K562 (cell line): ENCODE measurements around the gene GRK3. TPM values are rescaled to one million over a fixed set of nuclear protein-coding genes. Genes with fewer than 3 reads are reported as not detected.

Experiments
- ATAC-seq: fragments of 200-7000 bp; cut with Tn5 transposase; 3 replicates; pipeline ENCODE4 v1.9.1; 2020; ENCODE audit warnings: moderate library complexity
- BruUV-seq: library from RNA; stranded (reverse); fragments of 400-500 nt; replicated peaks from 2 replicates; lab custom pipeline; 2021; lab: Mats Ljungman, UMichigan
- CTCF ChIA-PET: fragments of 300-600 bp; formaldehyde crosslinking; extraction: SDS; loops from one replicate; lab custom pipeline; 2021; ENCODE audit warnings: low intra/inter-chr PET ratio; lab: Yijun Ruan, JAX
- POLR2A ChIA-PET: fragments of 300-600, 350-650 bp; sonication (Branson Sonifier 250); formaldehyde crosslinking; extraction: SDS; loops from one replicate; lab custom pipeline; 2021; ENCODE audit warnings: antibody characterized with exemption, inconsistent platforms; lab: Yijun Ruan, JAX
- DNase-seq, 4 experiments: peaks; one replicate each; pipeline versions ENCODE4 v3.0.0 to v3.0.0-alpha.2; 2011 to 2018; ENCODE audit warnings: low spot score in 3 of 4, mixed read lengths in 3 of 4; ENCODE audit errors: extremely low read depth in 1 of 4
- FAIRE-seq: peaks from 2 replicates; lab custom pipeline; 2011; peaks lifted over from hg19 to GRCh38; lab: Jason Lieb, UNC
- H2AFZ ChIP-seq: 2 replicates; pipeline ENCODE4 v1.6.0; 2011; ENCODE audit warnings: low read depth, low read length, control low read depth, inconsistent platforms
- H3K27ac ChIP-seq: fragments of 200-600 bp; 3 replicates; pipeline ENCODE4 v1.8.0; 2011; ENCODE audit warnings: low read depth, mild to moderate bottlenecking, control low read depth, inconsistent platforms, low read length, moderate library complexity, mixed read lengths; ENCODE audit errors: extremely low read depth
- H3K27me3 ChIP-seq, 2 experiments: fragments of 300-600 bp in 1 of 2; 2 replicates in 1 of 2; 3 replicates in 1 of 2; pipeline versions ENCODE4 v1.6.0 to v1.8.0; 2011; ENCODE audit warnings: inconsistent platforms in 2 of 2, low read length in 2 of 2, mild to moderate bottlenecking in 1 of 2, mixed read lengths in 1 of 2, moderate library complexity in 1 of 2; ENCODE audit not compliant: control insufficient read depth in 2 of 2, insufficient read depth in 2 of 2
- H3K36me3 ChIP-seq: fragments of 300-600 bp; 3 replicates; pipeline ENCODE4 v1.8.0; 2011; ENCODE audit warnings: mild to moderate bottlenecking, low read length, inconsistent platforms; ENCODE audit not compliant: control insufficient read depth, insufficient read depth
- H3K4me1 ChIP-seq, 2 experiments: fragments of 200-600 bp in 1 of 2; replicated peaks in 1 of 2; 2 replicates in 1 of 2; 3 replicates in 1 of 2; pipeline versions ENCODE4 v1.5.1 to v1.8.0; 2011; ENCODE audit warnings: inconsistent platforms in 2 of 2, low read length in 2 of 2, mild to moderate bottlenecking in 1 of 2, mixed read lengths in 1 of 2, moderate library complexity in 1 of 2; ENCODE audit not compliant: control insufficient read depth in 2 of 2, insufficient read depth in 2 of 2
- H3K4me2 ChIP-seq: 2 replicates; pipeline ENCODE4 v1.6.1; 2011; ENCODE audit warnings: low read length, control low read depth, inconsistent platforms, mixed read lengths; ENCODE audit not compliant: insufficient read depth
- H3K4me3 ChIP-seq: fragments of 200-600 bp; sonication (generic), shearing (Covaris generic); 2 replicates; pipeline ENCODE4 v1.5.1; 2016; ENCODE audit warnings: control low read depth, inconsistent platforms
- H3K79me2 ChIP-seq: fragments of 200-600 bp; 3 replicates; pipeline ENCODE4 v1.8.0; 2011; ENCODE audit warnings: low read length, inconsistent platforms; ENCODE audit not compliant: control insufficient read depth, insufficient read depth
- H3K9ac ChIP-seq, 2 experiments: 2 replicates each; pipeline versions ENCODE4 v1.6.0 to v1.6.1; 2011; ENCODE audit warnings: low read depth in 2 of 2, low read length in 2 of 2, control low read depth in 1 of 2, inconsistent platforms in 1 of 2, mild to moderate bottlenecking in 1 of 2, mixed read lengths in 1 of 2; ENCODE audit not compliant: insufficient read depth in 1 of 2
- H3K9me1 ChIP-seq: one replicate; pipeline ENCODE4 v1.6.0; 2011; ENCODE audit warnings: inconsistent platforms, mild to moderate bottlenecking, low read length, moderate library complexity; ENCODE audit not compliant: control insufficient read depth, insufficient read depth
- H3K9me3 ChIP-seq: replicated peaks from 2 replicates; pipeline ENCODE4 v1.5.1; 2011; ENCODE audit warnings: low read depth, low read length, inconsistent platforms; ENCODE audit not compliant: control insufficient read depth, insufficient read depth
- H4K20me1 ChIP-seq: replicated peaks from 2 replicates; pipeline ENCODE4 v1.6.1; 2011; ENCODE audit warnings: low read length, inconsistent platforms, mixed read lengths; ENCODE audit not compliant: control insufficient read depth, insufficient read depth
- ATF4 ChIP-seq: fragments of 450-650 bp; formaldehyde crosslinking; IDR thresholded peaks from 2 replicates; pipeline ENCODE4 v1.4.0; 2022; ENCODE audit warnings: mild to moderate bottlenecking, moderate library complexity
- BRCA1 ChIP-seq, 2 experiments: fragments of 450-650 bp in 1 of 2; sonication (generic) in 1 of 2; formaldehyde crosslinking in 1 of 2; IDR thresholded peaks; 2 replicates each; pipeline versions ENCODE4 v1.5.0 to v1.6.1; 2017 to 2020; ENCODE audit warnings: mild to moderate bottlenecking in 1 of 2, missing genetic modification reagents in 1 of 2
- DNMT1 ChIP-seq: fragments of 450-650 bp; IDR thresholded peaks from 2 replicates; pipeline ENCODE4 v1.6.1; 2016; ENCODE audit warnings: antibody characterized with exemption, mild to moderate bottlenecking
- GTF2A2 ChIP-seq: IDR thresholded peaks from 2 replicates; pipeline ENCODE4 v1.6.1; 2016; ENCODE audit warnings: mild to moderate bottlenecking, missing genetic modification characterization, missing compliant biosample characterization
- GTF2F1 ChIP-seq: IDR thresholded peaks from 2 replicates; pipeline ENCODE4 v1.6.1; 2011; ENCODE audit warnings: low read depth, low read length, improper control_type of control experiment
- KLF6 ChIP-seq: fragments of 250-450 bp; sonication (Bioruptor Pico); IDR thresholded peaks from 2 replicates; pipeline ENCODE4 v1.4.0; 2020; ENCODE audit warnings: mild to moderate bottlenecking, moderate library complexity, borderline replicate concordance
- MECOM ChIP-seq: fragments of 250-450 bp; sonication (Bioruptor Pico); IDR thresholded peaks from 2 replicates; pipeline ENCODE4 v1.8.0; 2022; ENCODE audit warnings: inconsistent platforms
- NR4A1 ChIP-seq, 2 experiments: fragments of 250-450 bp in 1 of 2; fragments of 450-650 bp in 1 of 2; sonication (Bioruptor Pico) in 1 of 2; IDR thresholded peaks; 2 replicates each; pipeline versions ENCODE4 v1.4.0 to v1.6.1; 2016 to 2020; ENCODE audit warnings: mild to moderate bottlenecking in 2 of 2, missing compliant biosample characterization in 1 of 2, missing genetic modification characterization in 1 of 2, moderate library complexity in 1 of 2
- PHTF2 ChIP-seq: fragments of 250-450 bp; sonication (Bioruptor Pico); IDR thresholded peaks from 2 replicates; pipeline ENCODE4 v1.5.0; 2021; ENCODE audit warnings: mild to moderate bottlenecking
- TSC22D4 ChIP-seq: fragments of 450-650 bp; IDR thresholded peaks from 2 replicates; pipeline ENCODE4 v1.6.1; 2016; ENCODE audit warnings: missing genetic modification characterization, missing biosample characterization, control low read depth
- XRCC4 ChIP-seq: IDR thresholded peaks from one replicate; pipeline ENCODE4 v1.6.1; 2011; ENCODE audit not compliant: insufficient read depth, insufficient read length; ENCODE audit errors: extremely low read depth
- WGBS: fragments of 100-300 bp; shearing (Covaris generic); methylation state at CpG from one replicate; pipeline ENCODE4 v1.1.6; 2016; ENCODE audit warnings: low coverage, mixed read lengths; ENCODE audit not compliant: insufficient coverage; ENCODE audit errors: missing lambda C conversion rate; 5-methylcytosine and 5-hydroxymethylcytosine counted together
- in situ Hi-C: fragments of 300-500 bp; cut with MboI; formaldehyde crosslinking; loops from 4 replicates; pipeline ENCODE4 v1.15.0; 2018; ENCODE audit warnings: inconsistent platforms, mixed read lengths
- intact Hi-C: fragments of 100-400 bp; cut with micrococcal nuclease; formaldehyde crosslinking; loops from 2 replicates; pipeline ENCODE4 v1.14.2; 2022
- polyA plus RNA-seq, 8 experiments: library from polyadenylated mRNA; depleted of rRNA in 4 of 8; stranded (reverse) in 5 of 8; unstranded in 3 of 8; fragments of >200 nt; fragmentation: Nextera tagmentation in 2 of 8; fragmentation: Illumina TruSeq in 1 of 8; extraction: Ambion mirVana in 2 of 8; extraction: Trizol in 1 of 8; gene quantifications; 2 replicates each; pipeline versions ENCODE4 v1.2.1 to v1.2.3, GENCODE V29; 2011 to 2014; ENCODE audit warnings: inconsistent platforms in 1 of 8, missing spikeins in 1 of 8
- total RNA-seq, 7 experiments: library from RNA; depleted of rRNA in 6 of 7; stranded (reverse); fragments of >200 nt in 6 of 7; fragmentation: Illumina TruSeq in 2 of 7; extraction: Trizol in 2 of 7; gene quantifications; 2 replicates each; pipeline versions ENCODE4 v1.2.1 to v1.2.3, GENCODE V29; 2011 to 2021; ENCODE audit warnings: low replicate concordance in 1 of 7
- TF ChIP-seq, protein P1 (sequence below): sonication (generic); formaldehyde crosslinking; IDR thresholded peaks from 2 replicates; pipeline ENCODE4 v1.8.0; 2023; ENCODE audit warnings: missing genetic modification reagents, mild to moderate bottlenecking, borderline replicate concordance
- TF ChIP-seq, protein P2 (sequence below): IDR thresholded peaks from 3 replicates; pipeline ENCODE4 v1.6.1; 2011; ENCODE audit warnings: borderline replicate concordance, mild to moderate bottlenecking; ENCODE audit not compliant: insufficient read length, insufficient read depth

The GRK3 gene
- total and polyA plus RNA-seq, 9 of the 15 experiments (the other 6 are each of a cell fraction or from before 2014, with no cell fraction given): 1.4 to 7.6 (median 3.6) TPM

GRCh38 chr22:25758316-25758715, 193.8 kb downstream of the GRK3 start (continued):
- TF ChIP-seq, protein P1, sequence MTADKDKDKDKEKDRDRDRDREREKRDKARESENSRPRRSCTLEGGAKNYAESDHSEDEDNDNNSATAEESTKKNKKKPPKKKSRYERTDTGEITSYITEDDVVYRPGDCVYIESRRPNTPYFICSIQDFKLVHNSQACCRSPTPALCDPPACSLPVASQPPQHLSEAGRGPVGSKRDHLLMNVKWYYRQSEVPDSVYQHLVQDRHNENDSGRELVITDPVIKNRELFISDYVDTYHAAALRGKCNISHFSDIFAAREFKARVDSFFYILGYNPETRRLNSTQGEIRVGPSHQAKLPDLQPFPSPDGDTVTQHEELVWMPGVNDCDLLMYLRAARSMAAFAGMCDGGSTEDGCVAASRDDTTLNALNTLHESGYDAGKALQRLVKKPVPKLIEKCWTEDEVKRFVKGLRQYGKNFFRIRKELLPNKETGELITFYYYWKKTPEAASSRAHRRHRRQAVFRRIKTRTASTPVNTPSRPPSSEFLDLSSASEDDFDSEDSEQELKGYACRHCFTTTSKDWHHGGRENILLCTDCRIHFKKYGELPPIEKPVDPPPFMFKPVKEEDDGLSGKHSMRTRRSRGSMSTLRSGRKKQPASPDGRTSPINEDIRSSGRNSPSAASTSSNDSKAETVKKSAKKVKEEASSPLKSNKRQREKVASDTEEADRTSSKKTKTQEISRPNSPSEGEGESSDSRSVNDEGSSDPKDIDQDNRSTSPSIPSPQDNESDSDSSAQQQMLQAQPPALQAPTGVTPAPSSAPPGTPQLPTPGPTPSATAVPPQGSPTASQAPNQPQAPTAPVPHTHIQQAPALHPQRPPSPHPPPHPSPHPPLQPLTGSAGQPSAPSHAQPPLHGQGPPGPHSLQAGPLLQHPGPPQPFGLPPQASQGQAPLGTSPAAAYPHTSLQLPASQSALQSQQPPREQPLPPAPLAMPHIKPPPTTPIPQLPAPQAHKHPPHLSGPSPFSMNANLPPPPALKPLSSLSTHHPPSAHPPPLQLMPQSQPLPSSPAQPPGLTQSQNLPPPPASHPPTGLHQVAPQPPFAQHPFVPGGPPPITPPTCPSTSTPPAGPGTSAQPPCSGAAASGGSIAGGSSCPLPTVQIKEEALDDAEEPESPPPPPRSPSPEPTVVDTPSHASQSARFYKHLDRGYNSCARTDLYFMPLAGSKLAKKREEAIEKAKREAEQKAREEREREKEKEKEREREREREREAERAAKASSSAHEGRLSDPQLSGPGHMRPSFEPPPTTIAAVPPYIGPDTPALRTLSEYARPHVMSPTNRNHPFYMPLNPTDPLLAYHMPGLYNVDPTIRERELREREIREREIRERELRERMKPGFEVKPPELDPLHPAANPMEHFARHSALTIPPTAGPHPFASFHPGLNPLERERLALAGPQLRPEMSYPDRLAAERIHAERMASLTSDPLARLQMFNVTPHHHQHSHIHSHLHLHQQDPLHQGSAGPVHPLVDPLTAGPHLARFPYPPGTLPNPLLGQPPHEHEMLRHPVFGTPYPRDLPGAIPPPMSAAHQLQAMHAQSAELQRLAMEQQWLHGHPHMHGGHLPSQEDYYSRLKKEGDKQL (CRISPR knock-in tag): no peak
- TF ChIP-seq MECOM (CRISPR knock-in tag): no peak

DNA sequence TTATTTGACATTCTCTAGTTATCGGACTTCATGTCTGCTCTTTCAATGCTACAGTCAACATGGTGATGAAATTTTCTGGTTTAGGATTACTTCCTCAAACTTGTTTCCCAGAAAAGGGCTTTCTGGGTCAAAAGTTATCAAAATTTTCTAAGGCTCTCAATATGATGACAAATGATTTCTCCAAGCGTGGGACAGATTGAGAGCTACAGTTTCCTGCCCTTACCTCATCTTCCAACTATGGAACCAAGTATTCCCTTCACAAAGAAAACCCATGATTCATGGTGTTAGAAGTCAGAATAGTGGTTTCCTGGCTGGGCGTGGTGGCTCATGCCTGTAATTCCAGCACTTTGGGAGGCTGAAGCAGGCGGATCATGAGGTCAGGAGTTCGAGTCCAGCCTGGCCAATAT, 195.4 kb downstream of the GRK3 start:
- Histone ChIP-seq H2AFZ (no peak overlapping the region), H3K4me3 (no peak overlapping the region), H3K9me1 (no peaks in the 10 kb centered on the region), H4K20me1 (peaks cover 17% of the 10 kb centered on the region; the same call in 1 of the 2 replicates), H3K36me3 (peaks cover 27% of the 10 kb centered on the region; the same call in 2 of the 3 replicates), H3K27ac (0 out of 3 replicates have a peak overlapping the region, but pooled peaks have one; percentile 4), H3K4me1 (peaks cover 22% of the 10 kb centered on the region in 2 experiments; a peak in 4 of 5 replicates), H3K27me3 (no peaks in the 10 kb centered on the region), H3K9me3 (no peaks in the 10 kb centered on the region; the same call in 1 of the 2 replicates), H3K9ac (no peak overlapping the region), H3K4me2 (no peak overlapping the region), H3K79me2 (no peaks in the 10 kb centered on the region)
- 11% methylated on average over 5 of the region's 5 CpGs for WGBS
- intact Hi-C loops: loop anchor here (2.0 to 5.0 kb wide), 2 partner anchors 17 to 33 kb away; partner anchors contain the start of gene MYO18B
- POLR2A ChIA-PET: interaction anchor here (1.9 to 6.2 kb wide), 2 partner anchors 11 to 15 kb away, joined by 5 to 51 read pairs; no protein-coding TSS in a partner anchor
- ATAC-seq (peak; percentile 63), FAIRE-seq (peak; percentile 72), DNase-seq (peak in 2 of 4 experiments; percentile 30 to 69)
- in situ Hi-C loops: no loop called here
- CTCF ChIA-PET: no interaction called here
- BruUV-seq: no TSS peak
- TF ChIP-seq DNMT1: no peak
- TF ChIP-seq ATF4 (CRISPR knock-in tag): no peak
- TF ChIP-seq KLF6 (CRISPR knock-in tag): no peak; the same call in 1 of the 2 replicates
- TF ChIP-seq NR4A1 (CRISPR knock-in tag; IDR thresholded peaks at IDR 0.05): no peak
- no peak for TF ChIP-seq NR4A1 (tag; IDR thresholded peaks at IDR 0.05)
- TF ChIP-seq BRCA1 (IDR thresholded peaks at IDR 0.05): no peak
- TF ChIP-seq BRCA1 (CRISPR knock-in tag; IDR thresholded peaks at IDR 0.05): no peak
- TF ChIP-seq GTF2A2 (tag): no peak
- no peak for TF ChIP-seq GTF2F1
- TF ChIP-seq TSC22D4 (tag): no peak
- TF ChIP-seq XRCC4: no peak
- no peak for TF ChIP-seq PHTF2
- TF ChIP-seq, protein P2, sequence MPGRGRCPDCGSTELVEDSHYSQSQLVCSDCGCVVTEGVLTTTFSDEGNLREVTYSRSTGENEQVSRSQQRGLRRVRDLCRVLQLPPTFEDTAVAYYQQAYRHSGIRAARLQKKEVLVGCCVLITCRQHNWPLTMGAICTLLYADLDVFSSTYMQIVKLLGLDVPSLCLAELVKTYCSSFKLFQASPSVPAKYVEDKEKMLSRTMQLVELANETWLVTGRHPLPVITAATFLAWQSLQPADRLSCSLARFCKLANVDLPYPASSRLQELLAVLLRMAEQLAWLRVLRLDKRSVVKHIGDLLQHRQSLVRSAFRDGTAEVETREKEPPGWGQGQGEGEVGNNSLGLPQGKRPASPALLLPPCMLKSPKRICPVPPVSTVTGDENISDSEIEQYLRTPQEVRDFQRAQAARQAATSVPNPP: no peak
